Suprapubic skin (tissue), 4 donors: ENCODE results near the gene TSHZ2. TPM values are rescaled to one million over a fixed set of nuclear protein-coding genes. Genes with fewer than 3 reads are reported as not detected.
A peak's percentile ranks its signal among the peaks of the same experiment; 100 is the strongest.

Source experiments
- DNase-seq, 2 donors: peaks; one replicate each; pipeline ENCODE4 v3.0.0-alpha.2; 2019; ENCODE audit warnings: low spot score in 2 of 2
- H3K27ac ChIP-seq: fragments of 200-600 bp; sonication (generic); one replicate; pipeline ENCODE4 v1.5.1; 2019
- H3K27me3 ChIP-seq: fragments of 200-600 bp; sonication (generic); one replicate; pipeline ENCODE4 v1.5.1; 2019
- H3K36me3 ChIP-seq: fragments of 200-600 bp; sonication (generic); one replicate; pipeline ENCODE4 v1.5.1; 2019
- H3K4me1 ChIP-seq: fragments of 200-600 bp; sonication (generic); one replicate; pipeline ENCODE4 v1.5.1; 2019
- H3K4me3 ChIP-seq: fragments of 200-600 bp; sonication (generic); one replicate; pipeline ENCODE4 v1.5.1; 2019; ENCODE audit warnings: mild to moderate bottlenecking
- H3K9me3 ChIP-seq: fragments of 200-600 bp; sonication (generic); one replicate; pipeline ENCODE4 v1.5.1; 2019
- CTCF ChIP-seq, 2 donors: fragments of 200-600 bp in 1 of 2; fragments of 450-650 bp in 1 of 2; sonication (generic) in 1 of 2; IDR thresholded peaks; one replicate each; pipeline ENCODE4 v1.5.1; 2016 to 2019; ENCODE audit warnings: antibody characterized with exemption in 2 of 2, mild to moderate bottlenecking in 1 of 2, moderate library complexity in 1 of 2
- EP300 ChIP-seq: sonication (generic); formaldehyde crosslinking; IDR thresholded peaks from one replicate; pipeline ENCODE4 v1.6.1; 2017; ENCODE audit warnings: antibody characterized with exemption
- POLR2A ChIP-seq, 2 donors: fragments of 450-650 bp; IDR thresholded peaks; one replicate each; pipeline ENCODE4 v1.6.1; 2017; ENCODE audit warnings: antibody characterized with exemption in 2 of 2, mild to moderate bottlenecking in 2 of 2, moderate library complexity in 2 of 2
- POLR2AphosphoS5 ChIP-seq, 3 donors: sonication (generic); formaldehyde crosslinking; IDR thresholded peaks; one replicate each; pipeline ENCODE4 v1.6.1; 2017; ENCODE audit warnings: antibody characterized with exemption in 3 of 3
- WGBS: methylation state at CpG from one replicate; pipeline ENCODE4 v1.1.5; 2018; 5-methylcytosine and 5-hydroxymethylcytosine counted together
- total RNA-seq, 4 donors: library from RNA; depleted of rRNA; stranded (reverse); fragments of >200 nt; gene quantifications; one replicate each; pipeline ENCODE4 v1.1.0, GENCODE V29; 2016

Gene TSHZ2
- total RNA-seq: 10 to 100 TPM; 10.2 to 24.7 (median 19.2) TPM

- Histone ChIP-seq H3K36me3 (no peaks in the 10 kb centered on the region), H3K27me3 (no peaks in the 10 kb centered on the region), H3K4me3 (peak within 1 kb of the TSS; percentile 60), H3K4me1 (peaks cover 7% of the 10 kb centered on the region), H3K27ac (peak within 1 kb of the TSS; percentile 81), H3K9me3 (no peaks in the 10 kb centered on the region)
- DNase-seq: peak in 1 of 2 donors; percentile 77
- TF ChIP-seq POLR2A (IDR thresholded peaks at IDR 0.05) (no peak), POLR2AphosphoS5 (IDR thresholded peaks at IDR 0.05) (no peak), EP300 (no peak), CTCF (IDR thresholded peaks at IDR 0.05) (no peak)
- WGBS: under 1% methylated on average over 32 of the region's 41 CpGs
Observed at GRCh38 chr20:52972190-52972937, at the start of gene TSHZ2. TSHZ2 (plus strand) TSS chr20:52972358; CDS start chr20:52973294, 936 bp downstream.

- H3K36me3 ChIP-seq: no peaks in the 10 kb centered on the region
- no peaks in the 10 kb centered on the region for H3K27me3 ChIP-seq
- H3K4me3 ChIP-seq: no peak overlapping the region
- no peaks in the 10 kb centered on the region for H3K9me3 ChIP-seq
- TF ChIP-seq POLR2A (IDR thresholded peaks at IDR 0.05) (no peak), CTCF (IDR thresholded peaks at IDR 0.05) (no peak), EP300 (no peak), POLR2AphosphoS5 (IDR thresholded peaks at IDR 0.05) (no peak)
- H3K4me1 ChIP-seq: peaks cover 25% of the 10 kb centered on the region
- 90% methylated on average over 2 of the region's 2 CpGs for WGBS
- no peak overlapping the region for H3K27ac ChIP-seq
- no peak for DNase-seq
Observed at GRCh38 chr20:52922436-52922835, 49.7 kb upstream of the TSHZ2 start.

GRCh38 chr20:52923123-52923937 lies 48.8 kb upstream of the TSHZ2 start:
- no peak for DNase-seq
- H3K4me1 ChIP-seq: peaks cover 25% of the 10 kb centered on the region

GRCh38 chr20:52924411-52925271 lies 47.5 kb upstream of the TSHZ2 start:
- 67% methylated on average over 9 of the region's 9 CpGs for WGBS
- Histone ChIP-seq H3K27me3 (no peaks in the 10 kb centered on the region), H3K4me3 (no peak overlapping the region), H3K27ac (no peak overlapping the region), H3K9me3 (no peaks in the 10 kb centered on the region), H3K4me1 (peaks cover 25% of the 10 kb centered on the region), H3K36me3 (no peaks in the 10 kb centered on the region)
- no peak for DNase-seq
- no peak for TF ChIP-seq POLR2AphosphoS5 (IDR thresholded peaks at IDR 0.05)
- no peak for TF ChIP-seq POLR2A (IDR thresholded peaks at IDR 0.05)
- TF ChIP-seq CTCF (IDR thresholded peaks at IDR 0.05): no peak
- no peak for TF ChIP-seq EP300

More at GRCh38 chr20:52923123-52923937, 48.8 kb upstream of the TSHZ2 start:
- no peaks in the 10 kb centered on the region for H3K27me3 ChIP-seq
- no peaks in the 10 kb centered on the region for H3K9me3 ChIP-seq
- no peak overlapping the region for H3K4me3 ChIP-seq
- peak in 1 of 3 donors; percentile 26 for TF ChIP-seq POLR2AphosphoS5 (IDR thresholded peaks at IDR 0.05)
- TF ChIP-seq POLR2A (IDR thresholded peaks at IDR 0.05): no peak
- peak overlapping the region; percentile 38 for H3K27ac ChIP-seq
- WGBS: 53% methylated on average over 8 of the region's 8 CpGs
- no peaks in the 10 kb centered on the region for H3K36me3 ChIP-seq

- WGBS: 47% methylated on average over 1 of the region's 1 CpG
- Histone ChIP-seq H3K4me3 (no peak overlapping the region), H3K36me3 (no peaks in the 10 kb centered on the region), H3K27me3 (no peaks in the 10 kb centered on the region), H3K27ac (no peak overlapping the region), H3K4me1 (peaks cover 25% of the 10 kb centered on the region), H3K9me3 (no peaks in the 10 kb centered on the region)
- no peak for DNase-seq
- TF ChIP-seq POLR2AphosphoS5 (IDR thresholded peaks at IDR 0.05) (no peak), EP300 (no peak), CTCF (IDR thresholded peaks at IDR 0.05) (no peak), POLR2A (IDR thresholded peaks at IDR 0.05) (no peak)
Observed at GRCh38 chr20:52926505-52926904, 45.7 kb upstream of the TSHZ2 start.
